GM19035 (cell line): ENCODE results near the gene PTGFRN.
"Not testable (repeated sequence)": the region's sequence is repeated elsewhere in the genome, so short reads cannot be mapped to it uniquely, and the experiment has no call there.

ENCODE experiments used
- ATAC-seq: cut with Tn5 transposase; IDR thresholded peaks from one replicate; pipeline ENCODE4 v1.9.1; 2021; ENCODE audit not compliant: unreplicated experiment

The PTGFRN gene

DNA sequence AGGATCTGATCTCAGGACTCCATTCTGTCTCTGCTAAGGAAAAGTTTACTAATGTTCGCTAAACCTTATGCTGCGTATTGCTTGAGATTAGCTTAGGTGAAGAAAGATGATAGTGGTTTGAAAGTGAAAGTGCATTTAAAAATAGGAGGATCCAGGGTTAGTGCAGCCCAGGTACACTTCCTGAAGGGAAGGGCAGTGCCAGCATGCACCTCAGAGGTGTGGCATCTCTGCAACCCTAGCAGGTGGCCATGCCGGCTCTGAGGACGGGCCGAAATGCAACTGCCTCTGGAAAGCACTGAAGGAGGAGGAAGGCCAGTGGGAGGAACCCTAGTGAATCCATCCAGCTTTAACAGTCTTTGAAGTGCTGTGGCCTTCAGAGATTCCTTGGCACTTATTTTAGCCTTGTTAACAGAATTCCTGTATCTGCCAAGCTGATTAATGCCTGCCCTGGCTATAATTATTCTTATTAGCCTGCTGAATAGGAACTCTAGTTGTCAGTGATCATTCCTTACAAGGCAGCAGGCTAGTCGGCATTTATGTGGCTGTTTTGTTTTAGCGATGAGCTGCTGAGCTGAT, 5.5 kb downstream of the PTGFRN start:
- ATAC-seq: no peak

DNA sequence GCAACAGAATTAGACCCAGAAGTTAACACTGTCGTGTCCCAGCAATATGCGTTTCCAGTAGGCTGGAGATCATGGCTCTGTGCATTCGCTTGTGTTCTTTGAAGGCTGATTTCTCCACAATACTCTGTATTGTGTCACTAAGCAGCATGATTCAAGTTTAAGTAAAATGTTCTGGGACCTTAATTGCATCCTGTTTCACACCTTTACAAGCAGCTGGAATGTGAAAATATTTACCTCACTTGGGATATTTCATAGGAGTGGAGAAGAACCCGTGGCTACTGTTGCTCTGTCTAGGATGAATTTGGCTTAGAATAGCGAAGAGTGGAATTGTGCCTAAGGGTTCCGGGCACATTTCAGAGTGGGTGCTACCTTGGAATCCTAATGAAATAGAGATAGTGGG, 6.3 kb downstream of the PTGFRN start:
- ATAC-seq: no peak

DNA sequence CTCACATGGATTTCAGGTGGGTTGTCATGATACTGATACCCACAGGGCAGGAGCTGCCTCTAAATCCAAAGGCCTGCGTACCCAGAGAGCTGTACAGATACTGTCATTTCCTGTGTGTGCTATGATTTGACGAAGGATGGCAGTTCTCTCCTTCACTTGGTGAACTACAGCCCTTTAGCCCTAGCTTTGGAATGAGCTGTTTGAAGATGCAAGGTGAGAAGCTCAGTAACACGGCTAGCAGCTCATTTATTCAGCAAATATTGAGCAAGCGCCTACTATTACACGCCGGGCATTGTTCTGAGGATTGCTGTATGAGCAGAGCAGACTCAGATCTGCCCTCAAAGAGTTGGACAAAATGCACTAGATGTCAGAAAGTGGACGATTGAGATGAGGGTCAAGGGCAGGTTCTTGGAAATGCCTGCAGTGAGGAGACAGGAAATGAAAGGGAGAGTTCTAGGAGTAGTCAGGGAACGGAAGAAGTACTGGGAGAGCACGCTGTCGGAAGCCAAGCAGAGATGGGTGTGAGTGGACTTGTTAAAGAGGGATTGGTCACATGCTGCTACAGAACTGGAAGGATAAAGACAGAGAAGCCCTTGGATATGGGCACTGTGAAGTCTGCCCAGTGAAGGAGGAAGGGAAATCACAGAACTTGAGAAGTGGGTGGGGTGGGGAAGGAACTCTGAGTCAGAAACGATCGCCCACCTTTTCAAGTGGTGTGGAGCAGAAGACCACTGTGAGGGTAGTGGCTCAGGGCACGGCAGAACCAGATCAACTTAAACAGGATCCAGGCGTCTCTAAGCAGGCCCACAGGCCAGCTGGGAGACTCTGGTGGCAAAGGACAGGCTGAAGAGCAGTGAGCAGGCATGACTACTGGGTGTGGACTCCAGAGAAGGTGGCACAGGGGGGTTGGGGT, 7.1 kb downstream of the PTGFRN start:
- no peak for ATAC-seq

DNA sequence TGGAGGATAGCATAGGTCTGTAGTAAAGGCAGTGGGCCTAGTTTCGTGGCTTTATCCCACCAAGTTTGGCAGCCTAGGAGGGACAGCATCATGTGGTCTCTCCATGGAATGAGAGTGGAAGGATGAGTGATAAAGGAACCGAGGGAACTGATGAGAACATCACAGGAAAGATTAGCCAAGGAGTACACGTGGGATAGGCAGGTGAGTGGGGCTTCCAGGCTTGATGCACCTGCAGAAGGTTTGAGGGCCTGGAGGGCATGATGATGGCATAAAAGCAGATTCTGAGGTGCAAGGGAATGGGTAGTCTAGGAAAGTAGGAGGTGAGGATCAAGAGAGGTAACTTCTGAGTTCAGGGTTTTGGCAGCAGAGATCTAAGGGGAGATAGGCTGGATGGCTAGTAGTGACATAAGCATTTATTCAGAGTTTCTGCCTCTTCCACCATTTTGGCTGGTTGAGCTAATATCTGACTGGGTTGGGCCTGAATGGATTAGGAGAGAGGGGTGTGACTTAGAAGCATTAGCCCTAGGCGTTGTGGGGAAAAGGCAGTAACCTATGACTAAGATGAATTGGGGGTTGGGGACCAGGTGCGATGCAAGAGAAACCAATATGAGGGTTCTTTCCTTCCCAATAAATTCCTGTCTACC, 9.1 kb downstream of the PTGFRN start:
- ATAC-seq: no peak

DNA sequence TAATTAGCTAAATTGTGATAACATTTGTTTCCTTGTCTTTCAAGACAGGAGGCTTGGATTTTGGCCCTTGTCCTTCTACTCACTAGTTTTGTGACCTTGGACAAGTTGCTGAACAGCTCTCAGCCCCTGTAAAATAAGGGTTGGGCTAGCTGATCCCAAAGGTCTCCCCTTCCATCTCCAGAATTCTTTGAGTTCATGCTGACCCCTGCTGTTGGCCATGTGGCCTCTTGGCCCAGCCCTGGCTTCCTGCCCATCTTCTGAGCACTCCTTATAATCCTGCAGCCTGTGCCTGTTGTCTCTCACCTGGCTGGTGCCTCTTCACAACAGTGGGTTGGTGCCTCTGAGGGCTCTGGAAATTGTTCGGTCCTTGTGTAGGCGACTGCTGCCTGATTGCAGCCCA, 10.1 kb downstream of the PTGFRN start:
- no peak for ATAC-seq

DNA sequence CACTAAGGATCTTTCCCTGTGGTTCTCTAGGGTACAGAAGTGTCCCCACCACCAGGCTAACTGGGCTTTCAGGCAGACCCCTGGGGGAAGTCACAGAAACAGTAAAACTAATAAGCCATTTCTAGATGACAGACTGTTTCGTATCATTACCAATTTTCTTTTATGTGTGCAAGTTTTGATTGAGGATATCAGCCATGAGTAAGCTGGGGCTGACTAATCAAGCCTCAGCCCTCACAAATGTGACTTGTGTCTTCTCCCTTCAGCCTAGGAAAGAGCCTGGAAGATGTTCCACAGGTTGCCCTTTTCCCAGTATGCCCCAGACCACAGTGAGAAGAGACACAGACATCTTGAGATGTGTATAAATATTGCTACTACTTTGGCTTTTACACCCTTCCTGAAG, 10.5 kb downstream of the PTGFRN start:
- no peak for ATAC-seq

DNA sequence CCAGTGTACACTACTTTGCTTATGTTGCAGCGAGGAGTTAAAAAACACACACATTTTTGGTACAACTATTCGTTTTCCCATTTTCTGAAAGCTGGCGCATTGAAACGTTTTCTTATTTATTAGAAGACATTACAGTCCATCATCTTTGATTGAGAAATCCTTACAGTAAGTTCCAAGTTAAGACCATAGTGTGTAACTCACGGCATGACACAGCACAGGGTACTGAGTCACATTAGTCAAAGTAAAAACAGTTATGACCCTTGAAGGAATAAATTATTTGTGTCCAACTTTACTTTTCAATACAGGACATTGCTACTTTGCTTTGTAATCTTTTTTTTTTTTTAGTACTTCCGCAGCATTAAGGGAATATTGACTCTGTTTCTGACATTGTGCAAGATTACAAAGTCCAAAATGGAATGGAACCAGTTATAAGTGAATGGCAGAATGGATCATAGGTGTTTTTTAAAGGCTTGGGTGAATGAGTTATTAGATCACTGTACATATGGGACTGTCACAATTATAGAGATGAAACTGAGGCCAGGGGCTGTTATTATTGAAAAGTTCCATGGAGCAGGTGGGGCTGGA, 11.7 kb downstream of the PTGFRN start:
- no peak for ATAC-seq

DNA sequence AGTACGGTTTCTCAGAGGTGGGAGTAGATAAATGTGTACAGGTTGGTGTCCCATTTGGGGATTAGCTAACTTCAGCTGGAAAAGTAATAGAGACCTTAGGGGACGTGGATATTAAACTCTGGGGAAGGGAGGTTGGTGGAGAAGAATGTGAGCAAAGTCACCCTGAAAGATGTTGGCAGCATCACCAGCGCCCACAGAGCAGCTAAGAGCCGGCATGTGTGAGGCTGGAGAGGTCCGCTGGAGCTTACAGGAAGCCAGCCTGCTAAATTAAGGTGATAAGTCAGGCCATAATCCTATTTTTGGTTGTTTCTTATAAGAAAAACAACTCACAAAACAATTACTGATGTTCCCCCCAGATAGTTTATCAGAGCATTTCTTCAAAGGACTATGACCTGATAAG, 12.2 kb downstream of the PTGFRN start:
- ATAC-seq: no peak

DNA sequence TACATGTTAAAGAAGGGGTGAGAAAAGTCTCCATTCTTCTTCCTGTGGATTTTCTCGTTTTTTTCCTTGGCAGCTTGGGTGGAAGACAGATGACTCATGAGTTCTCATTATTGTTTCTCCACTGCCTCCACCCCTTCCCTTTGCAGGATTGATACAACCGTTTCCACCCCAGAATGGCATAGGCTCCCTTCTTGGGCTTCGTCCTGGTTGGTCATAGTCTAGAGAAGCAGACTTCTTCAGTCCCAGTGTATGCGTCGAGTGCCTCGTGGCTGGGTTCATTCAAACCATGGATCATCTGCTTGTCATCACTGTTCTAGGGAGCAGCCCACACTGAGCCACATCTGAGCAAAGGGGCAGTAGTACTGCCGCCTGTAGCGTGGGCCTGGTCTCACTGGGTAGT, 13.7 kb downstream of the PTGFRN start:
- no peak for ATAC-seq

DNA sequence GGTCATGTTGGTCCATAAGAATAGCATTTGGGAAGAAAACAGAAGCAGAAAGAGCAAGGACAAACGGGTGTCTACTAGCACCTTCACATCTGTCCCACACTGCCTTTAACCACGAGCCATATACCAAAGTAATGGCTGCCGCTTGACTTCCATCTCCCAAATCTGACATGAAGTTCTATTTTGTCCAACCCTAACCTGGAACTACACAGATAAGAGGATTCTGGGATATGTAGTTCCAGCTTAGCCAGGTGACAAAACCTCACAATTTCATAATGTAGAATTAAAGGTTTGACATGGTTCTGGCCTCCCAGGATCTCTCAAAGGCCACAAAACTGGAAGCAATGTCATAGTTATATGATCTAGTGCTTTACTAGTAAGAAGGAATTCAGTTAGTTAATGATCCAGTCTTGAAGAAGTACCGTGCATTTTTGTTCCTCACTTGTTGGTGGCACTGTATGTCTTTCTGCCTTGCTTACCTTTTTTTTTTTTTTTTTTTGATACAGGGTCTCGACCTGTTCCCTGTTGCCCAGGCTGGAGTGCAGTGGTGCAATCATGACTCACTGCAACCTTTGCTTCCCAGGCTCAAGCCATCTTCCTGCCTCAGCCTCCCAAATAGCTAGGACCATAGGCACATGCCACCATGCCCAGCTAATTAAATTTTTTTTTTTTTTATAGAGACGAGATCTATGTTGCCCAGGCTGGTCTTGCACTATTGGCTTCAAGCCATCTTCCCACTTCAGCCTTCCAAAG, 17.5 kb downstream of the PTGFRN start:
- ATAC-seq: no peak

DNA sequence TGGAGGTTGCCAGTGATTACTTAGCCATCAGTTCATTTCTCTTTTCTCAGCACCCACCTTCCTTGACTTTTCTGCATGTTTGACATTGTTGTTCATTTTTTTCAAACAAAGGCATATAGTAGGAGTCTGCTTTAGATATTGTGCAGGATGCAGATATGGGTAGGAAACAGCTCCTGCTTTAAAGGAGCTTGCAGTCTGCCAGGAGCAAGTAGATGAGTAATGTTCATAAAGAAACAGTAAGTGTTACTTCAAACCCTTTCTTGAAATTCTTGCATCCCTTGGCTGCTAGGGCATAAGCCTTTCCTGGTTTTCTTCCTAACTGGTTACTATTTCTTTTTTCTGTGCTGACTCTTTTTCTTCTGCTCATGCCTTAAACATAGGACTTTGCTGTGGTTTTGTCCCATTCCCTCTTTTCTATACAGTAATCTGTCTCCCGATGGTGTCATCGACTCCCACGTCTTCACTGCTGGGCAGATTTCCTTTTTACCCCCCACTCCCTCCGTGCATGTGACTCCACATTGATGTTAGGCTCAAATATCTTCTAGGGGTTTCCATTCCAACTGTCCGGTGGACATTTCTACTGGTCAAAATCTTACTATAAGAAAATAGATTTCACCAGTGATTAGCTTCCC, 20.4 kb downstream of the PTGFRN start:
- no peak for ATAC-seq

DNA sequence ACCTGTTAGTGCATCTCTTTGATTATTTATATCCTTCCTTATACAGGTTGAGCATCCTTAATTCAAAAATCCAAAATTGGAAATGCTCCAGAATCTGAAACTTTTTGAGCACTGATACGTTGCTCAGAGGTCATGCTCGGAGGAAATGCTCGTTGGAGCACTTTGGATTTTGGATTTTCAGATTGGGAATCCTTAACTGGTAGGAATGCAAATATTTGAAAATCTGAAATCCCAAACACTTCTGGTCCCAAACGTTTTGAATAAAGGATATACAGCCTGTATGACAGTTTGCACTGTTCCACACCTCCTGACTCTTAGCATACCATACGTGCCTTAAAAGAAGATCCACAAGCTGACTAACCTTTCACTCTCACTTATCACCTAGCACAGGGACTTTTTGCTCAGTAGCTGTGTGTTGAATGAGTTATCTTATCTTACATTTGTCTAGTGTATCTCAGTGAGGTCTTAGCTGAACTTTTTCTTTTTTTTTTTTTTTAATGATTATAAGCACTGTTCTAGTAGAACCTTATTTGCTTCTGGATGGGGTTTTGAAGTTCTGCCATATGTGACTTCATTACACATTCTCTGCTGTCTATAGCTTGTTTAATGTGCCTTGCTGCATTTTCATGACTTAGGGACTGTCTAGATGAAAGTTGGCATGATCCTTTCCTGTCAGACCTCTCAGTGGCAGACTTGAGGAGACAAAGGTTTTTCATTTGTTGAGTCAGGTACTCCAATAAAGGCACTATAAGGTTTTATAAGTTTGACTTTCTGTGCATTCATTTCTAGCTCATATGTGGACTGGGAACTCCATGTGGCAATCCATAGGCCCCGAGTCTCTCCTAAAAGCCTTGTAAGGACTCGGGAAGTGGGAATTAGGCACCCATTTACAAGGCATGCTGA, 21.6 kb downstream of the PTGFRN start:
- no peak for ATAC-seq

DNA sequence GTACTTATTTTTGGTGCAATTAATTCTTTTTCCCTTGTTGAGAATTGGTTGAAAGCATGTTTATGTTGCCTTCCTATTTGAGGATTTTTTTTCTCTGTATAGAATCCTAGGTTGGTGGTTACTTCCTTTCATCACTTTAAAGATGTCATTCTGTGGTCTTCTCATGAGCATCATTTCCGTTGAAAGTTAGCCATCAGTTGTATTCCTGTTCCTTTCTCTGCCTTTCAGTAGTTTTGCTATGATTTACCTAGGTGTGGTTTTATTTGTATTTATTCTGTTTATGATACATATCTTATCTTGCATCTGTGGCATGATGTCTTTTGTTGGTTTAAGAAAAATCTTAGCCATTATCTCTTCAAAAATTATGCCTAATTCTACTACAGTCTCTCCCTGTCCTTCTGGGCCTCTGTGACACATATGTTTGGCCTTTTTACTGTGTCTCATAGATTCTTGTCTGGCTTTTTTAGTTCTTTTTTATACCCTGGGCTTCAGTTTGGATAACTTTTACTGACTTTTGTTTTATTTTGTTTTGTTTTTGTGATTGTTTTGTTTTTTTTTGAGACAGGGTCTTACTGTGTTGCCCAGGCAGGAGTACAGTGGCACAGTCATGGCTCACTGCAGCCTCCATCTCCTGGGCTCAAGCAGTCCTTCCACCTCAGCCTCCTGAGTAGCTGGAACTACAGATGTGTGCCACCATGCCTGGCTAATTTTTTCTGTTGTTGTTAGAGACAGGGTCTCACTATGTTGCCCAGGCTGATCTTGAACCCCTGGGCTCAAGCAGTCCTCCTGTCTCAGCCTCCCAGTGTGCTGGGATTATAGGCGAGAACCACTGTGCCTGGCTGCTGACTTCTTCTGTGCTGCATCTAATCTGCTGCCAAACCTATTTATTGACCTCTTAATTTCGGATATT, 24.1 kb downstream of the PTGFRN start:
- no peak for ATAC-seq

DNA sequence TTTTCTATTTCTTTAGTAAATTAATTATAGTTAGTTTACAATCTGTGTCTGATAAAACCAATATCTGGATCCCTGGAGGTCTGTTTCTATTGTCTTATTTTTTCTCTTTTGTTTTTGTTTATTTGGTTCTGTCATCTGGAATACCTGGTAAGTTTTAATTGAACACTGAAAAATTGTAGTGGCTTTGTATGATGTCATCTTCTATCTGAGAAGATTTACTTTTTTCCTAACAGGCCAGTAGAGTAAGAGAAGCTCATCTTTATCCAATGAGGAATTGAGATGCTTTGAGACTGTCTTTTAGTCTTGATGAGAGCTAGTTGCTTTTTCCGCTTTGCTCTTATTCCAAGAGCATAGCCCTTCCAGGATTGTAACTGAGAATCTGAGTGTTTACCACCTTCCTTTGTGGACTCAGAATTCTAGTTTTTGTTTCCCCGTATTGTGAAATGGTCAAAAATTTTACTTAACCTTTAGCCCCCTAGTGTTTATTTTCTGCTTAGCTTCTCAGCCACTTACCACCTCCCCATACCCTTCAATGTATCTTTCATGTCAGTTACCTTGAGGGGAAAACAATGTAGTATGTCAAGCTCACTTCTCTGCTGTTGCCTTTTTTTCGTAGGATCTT, 25.0 kb downstream of the PTGFRN start:
- no peak for ATAC-seq

DNA sequence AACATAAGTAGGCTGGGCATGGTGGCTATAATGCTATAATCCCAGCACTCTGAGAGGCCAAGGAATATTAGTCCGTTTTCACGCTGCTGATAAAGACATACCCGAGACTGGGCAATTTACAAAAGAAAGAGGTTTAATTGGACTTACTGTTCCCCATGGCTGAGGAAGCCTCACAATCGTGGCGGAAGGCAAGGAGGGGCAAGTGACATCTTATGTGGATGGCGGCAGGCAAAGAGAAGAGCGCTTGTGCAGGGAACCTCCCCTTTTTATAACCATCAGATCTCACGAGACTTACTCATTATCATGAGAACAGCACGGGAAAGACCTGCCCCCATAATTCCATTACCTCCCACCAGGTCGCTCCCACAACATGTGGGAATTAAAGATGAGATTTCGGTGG, 28.5 kb downstream of the PTGFRN start:
- ATAC-seq: no peak

DNA sequence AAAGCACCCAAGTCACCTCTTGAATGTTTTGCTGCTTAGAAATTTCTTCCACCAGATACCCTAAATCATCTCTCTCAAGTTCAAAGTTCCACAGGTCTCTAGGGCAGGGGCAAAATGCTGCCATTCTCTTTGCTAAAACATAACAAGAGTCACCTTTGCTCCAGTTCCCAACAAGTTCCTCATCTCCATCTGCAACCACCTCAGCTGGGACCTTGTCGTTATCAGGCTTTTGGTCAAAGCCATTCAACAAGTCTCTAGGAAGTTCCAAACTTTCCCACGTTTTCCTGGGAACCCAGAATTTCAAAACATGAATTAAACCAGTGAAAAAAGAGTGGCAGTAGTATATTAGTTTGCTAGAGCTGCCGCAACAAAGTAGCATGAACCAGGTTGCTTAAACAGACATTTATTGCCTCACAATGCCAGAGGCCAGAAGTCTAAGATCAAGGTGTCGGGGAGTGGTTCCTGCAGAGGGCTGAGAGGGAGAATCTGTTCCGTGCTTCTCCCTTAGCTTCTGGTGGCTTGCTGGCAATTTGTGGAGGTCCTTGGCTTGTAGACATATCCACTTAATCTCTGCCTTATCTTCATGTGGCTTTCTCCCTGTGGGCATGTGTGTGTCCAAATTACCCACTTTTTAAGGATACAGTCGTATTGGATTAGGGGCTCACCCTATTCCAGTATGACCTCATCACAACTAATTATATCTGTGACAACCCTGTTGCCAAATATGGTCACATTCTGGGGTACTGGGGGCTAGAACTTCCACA, 30.2 kb downstream of the PTGFRN start:
- not testable (repeated sequence) for ATAC-seq

DNA sequence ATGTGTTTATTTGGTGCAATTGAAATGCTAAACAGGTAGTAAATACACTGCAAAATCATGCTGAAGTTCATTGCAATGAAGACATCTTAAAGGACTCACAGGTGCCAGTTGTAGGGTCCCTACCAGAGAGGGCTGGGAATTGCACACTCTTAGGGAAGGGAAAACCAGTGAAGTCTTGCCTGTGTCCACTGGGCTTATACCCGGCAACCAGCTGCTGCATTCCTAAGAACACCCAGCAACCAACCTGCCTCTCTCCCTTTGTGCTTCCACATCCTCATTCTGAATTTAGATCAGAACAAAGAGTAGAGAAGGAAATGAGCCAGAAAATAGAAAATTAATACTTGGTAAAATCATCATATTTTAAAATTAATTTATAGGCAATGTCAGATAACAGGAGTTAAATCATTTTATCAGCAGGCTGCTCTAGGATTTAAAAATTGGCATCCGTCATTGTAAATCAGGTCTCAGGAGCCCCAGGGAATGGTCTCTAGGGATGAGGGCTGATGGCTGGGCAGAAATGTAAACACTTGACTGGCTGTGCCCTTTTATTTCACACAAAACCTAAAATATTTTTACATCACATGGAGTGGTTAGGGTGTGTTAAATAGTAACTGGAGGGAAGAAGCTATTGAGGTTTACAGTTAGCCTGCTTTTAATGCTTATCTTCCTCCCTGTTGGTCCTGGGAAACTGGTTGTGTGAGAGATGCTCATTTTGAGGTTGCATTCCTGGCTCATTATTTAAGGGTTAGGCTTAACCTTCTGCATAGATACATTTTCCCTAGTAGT, 31.3 kb downstream of the PTGFRN start:
- ATAC-seq: no peak
